Stimulated activated CD4-positive, alpha-beta T cell treated with anti-CD3 and anti-CD28 coated beads, Interleukin-12 subunit alpha, Interleukin-12 subunit beta, amount 100 ng/mL, for 48 hours (primary cell): ENCODE results near the gene HOXA7.

Experiments
- DNase-seq, 3 donors: peaks; one replicate each; pipeline ENCODE4 v3.0.0-alpha.2; 2020; ENCODE audit warnings: low read depth in 2 of 3, low spot score in 1 of 3

Gene HOXA7

DNA sequence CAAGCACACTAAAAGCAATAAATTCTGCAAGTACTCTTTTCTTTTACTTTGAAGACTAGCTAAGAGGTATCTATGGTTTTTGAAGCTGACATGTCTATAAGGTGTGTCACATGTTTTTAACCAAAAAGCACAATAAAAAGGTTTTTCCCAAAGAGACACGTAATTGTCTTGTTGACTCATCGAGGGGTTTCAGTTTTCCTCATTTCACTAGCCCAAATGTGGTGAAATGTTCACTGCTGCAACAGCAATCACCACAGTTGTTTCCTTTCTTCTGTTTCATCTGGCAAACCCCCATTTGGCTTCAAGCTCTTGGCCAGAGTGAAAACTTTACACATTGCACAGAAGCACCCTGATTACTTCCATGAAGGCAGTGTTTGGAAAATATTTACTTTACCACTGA is 22.1 kb downstream of the HOXA7 start:
- no peak for DNase-seq

DNA sequence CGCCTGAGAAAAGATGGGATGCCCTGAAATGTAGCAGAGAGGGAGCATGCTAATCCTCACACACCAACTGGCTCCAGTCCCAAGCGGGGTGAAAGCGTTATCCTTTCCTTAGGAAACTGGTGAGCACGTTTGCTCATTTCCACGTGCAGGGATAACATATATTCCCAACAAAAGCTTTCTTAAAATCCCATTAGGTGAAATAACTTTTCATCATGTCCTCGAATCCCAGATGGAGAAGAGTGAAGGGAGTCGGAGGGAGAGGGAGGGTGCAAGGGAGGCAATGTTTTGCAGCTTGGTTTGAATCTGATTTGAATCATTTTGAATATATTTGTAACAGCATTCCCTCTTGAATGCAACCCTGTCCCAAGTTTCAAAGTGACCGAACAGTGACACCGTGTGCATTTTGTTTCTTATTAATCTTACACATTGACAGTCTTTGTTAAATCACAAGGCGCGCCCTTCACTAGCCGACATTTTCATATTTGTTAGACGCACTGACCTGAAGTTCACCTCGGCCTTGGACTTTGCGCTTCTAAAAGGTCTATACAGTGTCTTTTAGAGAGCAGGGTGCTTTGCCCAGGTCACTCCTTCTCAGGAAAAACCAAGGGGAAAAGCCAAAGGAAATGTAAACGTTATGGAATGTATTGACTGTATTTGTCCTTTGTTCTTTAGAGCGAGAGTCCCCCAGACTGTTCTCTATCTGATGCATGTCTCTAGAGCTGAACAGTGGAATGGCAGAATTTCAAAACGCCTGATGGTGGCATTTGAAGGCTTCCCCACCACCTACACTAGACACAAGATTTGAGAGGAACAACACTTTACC is 22.9 kb downstream of the HOXA7 start:
- DNase-seq = no peak

DNA sequence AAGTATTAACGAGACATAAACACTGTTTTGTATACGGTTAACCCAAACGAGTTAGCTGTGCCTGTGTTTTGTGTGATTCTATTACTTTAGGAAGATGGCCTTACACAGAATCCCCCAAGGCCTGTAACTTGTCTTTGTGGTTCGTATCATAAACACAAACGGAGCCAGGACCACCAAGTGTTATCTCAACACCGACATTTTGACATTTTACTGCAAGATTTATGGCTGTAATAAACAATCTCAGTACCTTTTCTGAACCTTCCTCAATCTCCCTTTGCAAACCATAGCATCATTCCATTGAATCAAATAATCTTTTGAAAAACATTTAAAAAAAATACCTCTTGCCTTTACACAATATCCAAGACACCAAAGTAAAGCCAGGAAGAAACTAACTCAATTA is 23.5 kb downstream of the HOXA7 start:
- no peak for DNase-seq

DNA sequence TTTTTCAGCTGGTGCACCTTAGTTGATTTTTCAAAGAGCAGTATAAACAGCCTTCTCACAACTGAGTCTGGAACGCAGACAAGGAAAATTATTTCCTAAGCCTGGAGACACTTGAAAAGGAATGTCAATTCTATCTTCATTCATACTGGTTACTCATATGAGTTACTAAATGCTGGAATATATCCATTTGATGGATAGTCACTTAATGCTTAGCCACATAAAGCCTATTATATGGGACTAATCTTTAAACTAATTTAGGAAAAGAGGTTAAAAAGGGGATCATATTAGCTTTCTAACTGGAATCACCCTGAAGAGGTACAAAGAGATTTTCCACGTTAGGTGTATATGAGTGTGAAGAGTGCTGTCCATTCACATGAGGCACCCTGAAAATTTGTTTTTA is 24.3 kb downstream of the HOXA7 start:
- no peak for DNase-seq

DNA sequence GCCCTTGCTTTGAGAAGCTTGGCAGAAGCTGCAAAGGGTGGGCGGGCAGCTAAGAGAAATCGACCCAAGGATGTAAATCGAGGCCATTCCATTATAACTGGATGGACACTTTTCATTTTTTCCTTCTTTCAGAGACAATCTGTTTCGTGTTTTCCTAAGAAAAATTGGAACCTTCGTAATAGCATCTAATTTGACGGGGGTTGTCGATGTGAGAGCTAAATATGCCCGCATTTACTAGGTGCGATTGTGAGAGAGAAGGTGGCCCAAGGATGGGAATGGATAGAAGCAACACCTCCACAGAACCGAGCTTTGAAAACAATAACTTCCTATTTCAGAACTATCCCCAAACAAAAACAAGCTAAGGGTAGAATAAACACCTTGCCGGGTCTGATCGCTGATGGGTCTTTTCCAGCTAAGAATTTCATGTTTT is 25.1 kb downstream of the HOXA7 start:
- no peak for DNase-seq

DNA sequence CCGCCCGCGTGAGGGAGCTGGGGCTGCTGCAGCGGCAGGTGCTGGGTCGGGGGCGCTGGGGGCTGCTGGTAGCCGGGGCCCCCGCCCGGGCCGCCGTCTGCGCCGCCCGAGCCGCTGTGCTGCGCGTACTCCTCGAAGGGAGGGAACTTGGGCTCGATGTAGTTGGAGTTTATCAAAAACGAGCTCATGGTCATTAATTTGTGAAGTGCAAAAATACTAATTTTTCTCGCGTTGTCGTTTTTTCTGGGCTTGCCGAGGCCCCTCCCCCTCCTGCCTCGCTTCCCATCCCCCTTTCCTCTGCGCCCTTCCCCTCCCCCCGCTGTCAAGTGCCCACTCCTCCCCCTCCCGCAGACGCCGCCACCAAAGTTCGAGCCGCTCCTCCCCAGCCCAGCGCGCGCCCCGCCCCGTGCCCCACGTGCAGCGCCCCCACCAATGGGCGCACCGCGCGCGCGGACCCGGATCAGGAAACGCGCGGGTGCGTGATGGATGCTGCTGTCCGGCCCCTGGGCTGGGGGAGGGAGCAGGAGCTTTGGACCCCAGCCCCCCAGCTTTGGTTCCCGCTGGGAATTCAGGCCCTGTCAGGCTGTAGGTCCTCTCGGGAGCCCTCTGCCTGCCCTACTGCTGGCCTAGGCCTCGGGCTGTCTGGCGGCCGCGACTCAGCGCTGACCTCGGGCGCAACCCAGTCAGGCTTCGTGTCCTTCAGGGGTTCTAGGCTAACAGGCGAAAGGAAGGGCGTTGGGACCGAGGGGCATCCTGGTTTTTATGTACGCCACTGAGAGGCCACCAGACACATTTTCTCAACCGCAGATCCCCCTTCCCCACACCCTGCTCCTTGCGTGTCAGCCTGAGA is 25.7 kb downstream of the HOXA7 start, which contains the start of gene HOXA4:
Gene HOXA4 (minus strand): TSS at position 218 of the 850 bp plus-strand sequence. CDS start 24 bp downstream, at position 194.
- peak; percentile 26 to 71 (median 59) for DNase-seq

DNA sequence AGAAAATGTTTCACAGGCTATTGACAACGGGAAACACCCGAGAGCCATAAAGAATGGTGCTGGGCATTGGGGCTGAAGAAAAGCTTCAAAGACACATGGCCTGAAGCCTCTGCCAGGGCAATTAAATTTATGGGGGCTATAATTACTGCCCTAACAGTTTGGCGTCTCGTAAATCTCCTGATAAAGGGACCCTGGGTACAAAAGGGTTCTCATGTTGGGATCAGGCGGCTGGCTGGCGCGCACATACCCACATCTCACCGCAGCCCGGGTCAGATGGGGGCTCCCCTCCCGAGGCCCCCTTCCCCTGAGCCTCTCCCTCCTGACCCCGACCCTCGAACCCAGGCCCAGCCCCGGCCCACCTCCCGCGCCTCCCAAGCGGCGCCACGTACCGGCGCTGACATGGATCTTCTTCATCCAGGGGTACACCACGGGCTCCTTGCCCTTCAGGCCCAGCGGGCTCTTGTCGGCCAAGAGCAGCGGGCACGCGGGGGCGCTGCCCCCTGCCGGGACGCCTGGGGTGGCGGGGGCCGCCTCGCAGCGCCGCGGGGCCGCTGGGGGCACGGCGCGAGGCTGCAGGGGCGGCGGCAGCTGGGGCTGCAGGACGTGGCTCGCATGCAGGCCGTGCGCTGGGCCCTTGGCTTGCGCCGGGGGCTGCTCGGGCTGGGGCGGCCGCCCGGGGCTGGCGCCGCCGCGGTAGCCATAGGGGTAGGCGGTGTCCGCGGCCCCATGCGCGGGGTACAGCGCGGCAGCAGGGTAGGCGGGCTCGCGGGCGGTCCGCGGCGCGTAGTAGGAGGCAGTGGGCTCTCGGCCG is 26.5 kb downstream of the HOXA7 start:
- no peak for DNase-seq

DNA sequence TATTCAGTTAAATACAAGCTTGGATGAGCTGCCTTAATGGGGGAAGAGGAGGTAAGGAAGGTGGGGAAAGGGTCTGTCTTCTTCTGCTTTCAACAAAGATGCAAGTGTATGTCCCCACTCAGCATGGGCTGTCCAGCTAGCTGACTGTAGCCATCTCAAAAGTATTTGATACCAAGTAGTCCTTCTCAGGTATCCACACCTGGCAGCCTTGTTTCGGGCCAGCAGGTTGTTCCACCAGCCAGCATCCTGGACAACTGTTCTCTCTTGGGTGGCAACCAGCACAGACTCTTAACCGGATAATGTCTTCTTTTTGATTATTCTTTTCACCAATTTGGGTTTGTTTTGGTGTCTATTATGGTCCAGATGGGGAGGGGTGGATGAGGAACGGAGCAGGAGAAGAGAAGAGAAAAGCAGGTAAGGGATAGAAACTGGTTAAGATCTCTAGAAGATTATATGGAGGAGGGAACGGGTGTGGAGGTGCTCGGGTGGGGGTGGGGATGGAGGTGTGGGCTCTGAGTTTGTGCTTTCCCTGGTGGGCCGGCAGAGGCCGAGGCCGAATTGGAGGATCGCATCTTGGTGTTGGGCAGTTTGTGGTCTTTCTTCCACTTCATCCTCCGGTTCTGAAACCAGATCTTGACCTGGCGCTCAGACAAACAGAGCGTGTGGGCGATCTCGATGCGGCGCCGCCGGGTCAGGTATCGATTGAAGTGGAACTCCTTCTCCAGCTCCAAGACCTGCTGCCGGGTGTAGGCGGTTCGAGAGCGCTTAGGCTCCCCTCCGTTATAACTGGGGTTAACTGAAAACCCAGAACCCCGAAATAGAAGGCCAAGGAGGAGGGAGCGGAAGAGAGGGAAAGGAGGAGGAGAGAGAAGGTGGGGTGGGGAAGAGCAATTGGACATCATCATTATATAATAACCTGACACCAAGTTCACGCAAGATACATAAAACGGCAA is 27.4 kb downstream of the HOXA7 start:
- DNase-seq = no peak

DNA sequence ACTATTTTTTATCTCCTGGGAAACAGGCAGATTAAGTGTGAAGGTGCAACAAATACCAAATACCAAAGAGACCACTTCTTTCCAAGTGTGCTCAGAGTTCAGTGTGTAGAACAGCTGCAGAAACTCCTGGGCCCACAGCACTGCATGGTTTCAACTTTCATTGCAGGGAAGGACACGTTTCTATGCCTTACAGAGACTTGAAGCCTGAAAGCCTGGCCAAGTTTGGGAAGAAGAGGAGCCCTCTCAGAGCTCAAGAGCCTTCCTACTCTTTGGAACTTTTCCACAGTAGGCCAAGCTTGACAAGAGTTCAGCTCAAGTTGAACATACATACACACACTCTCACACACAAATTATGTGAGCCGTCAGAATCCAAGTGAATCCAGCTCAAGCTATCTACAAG is 28.4 kb downstream of the HOXA7 start:
- no peak for DNase-seq

DNA sequence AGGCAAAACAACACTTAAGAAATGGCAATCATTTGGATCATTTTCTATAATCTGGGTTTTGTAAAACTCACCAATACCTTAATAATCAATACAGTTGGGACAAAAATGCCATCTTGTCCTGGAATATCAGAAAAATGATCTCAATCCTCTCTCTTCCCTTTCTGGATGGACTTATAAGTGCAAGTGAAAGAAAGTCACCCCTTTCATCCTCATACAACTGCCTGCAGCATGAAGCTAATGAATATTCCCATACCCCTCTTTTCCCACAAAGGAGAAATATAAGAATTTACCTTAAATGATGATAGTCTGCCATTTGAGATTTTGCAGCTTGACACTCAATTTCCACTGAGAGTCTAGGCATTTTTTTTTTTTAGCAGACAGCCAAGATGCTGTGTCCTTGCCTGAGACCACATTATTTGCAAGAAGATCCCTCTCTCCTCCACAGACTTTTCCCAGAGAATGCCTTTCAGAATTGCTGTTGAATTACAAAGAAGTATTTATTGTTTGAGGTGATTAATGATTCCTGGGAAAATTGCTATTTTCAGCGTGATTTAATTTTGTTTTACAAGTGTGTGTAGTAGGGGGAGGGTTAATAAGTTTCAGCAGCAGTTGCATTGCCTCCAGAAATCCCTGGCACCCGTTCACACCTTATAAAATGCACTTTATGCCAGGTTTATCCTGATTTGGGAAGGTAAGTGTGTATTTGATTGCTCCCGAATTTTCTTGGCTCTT is 29.7 kb downstream of the HOXA7 start:
- DNase-seq = no peak

DNA sequence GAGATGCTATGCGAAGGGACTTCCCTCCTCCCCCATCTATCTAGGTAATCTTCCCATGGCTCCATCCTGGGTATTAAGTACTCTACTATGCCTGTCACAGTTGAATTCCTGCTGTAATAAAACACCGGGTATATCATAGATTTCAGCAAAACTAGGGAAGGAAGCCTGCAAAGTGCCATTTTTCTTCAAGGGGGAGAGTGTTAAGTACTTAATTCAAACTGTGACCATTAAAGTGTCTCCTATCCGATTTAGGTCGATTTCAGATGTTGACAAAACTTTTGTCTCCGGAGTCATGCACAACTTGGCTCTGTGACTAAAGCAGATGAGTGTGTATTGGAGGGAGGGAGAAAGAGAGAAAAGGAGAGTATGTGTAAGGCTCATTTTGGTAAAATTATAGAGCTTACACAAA is 30.5 kb downstream of the HOXA7 start:
- no peak for DNase-seq

DNA sequence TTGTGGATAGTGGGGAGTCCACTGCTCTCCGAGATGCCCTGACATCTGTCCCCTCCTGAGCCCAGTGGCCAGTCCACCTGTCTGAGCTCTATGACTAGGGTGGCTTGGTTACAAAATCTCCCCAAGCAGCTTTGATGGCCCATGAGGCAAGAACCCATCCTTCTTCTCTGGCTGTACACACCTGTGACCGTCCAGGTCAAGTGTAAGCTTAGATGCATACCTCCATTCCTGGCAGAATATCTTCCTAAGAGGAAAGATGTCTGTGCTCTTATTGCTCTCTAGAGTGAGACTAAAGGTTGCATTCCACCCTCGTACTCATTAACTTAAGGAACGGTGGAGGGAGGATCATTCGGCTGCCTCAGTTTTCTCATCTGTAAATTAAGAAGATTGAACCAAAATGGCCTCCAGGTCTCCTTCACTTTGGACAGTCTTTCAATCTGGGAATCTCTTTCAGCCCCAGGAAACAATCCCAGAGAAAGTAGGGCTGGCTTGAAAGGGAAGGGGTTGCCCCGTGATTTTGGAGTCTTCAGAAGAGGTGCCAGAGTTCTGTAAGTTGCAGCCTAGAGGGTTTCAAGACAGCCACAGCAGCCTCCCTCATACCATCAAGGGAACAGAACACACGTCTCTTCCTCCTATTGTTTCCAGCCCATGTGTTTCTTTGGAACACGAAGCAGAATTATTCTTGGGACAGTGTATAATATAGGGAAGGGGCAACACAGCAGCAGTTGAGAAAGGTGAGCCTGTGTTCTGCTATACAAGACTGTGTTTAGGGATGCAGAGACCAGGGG is 31.4 kb downstream of the HOXA7 start:
- no peak for DNase-seq

DNA sequence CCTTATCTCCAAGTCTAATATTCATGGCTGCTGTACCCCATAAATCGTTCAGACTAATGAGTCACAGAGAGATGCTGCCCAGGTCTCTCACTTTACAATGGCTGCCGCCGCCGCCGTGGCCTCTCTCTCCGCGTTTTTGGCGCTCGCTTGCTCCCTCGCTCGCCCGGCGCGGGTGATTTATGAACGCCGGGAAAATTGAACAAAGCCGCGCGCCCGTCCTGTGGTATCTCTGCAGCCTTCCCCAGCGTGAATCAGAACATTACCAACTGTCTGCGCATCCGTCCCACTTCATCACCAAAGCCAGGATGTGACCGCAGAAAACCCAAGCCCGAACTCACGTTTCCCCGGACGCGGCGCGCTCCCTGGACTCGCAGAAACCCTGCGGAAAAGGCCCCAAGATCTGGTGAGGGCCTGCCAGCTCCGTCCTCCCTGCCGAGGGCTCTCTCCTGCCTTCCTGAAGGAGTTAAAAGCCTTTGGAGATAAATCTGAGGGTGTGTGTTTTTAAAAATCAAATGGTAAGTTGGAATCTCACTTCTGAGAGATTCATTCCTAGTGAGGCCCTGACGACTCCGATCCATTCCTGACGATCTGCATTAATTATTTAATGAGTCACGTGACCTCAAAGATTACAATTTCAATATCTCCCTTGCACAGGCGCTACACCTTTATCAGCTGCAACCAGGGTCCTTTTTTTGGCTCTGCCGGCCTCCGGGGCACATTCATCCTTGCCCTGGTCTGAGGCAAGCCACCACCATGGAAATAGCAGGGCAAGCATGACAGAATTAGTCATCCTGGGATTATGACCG is 32.2 kb downstream of the HOXA7 start:
- no peak for DNase-seq

DNA sequence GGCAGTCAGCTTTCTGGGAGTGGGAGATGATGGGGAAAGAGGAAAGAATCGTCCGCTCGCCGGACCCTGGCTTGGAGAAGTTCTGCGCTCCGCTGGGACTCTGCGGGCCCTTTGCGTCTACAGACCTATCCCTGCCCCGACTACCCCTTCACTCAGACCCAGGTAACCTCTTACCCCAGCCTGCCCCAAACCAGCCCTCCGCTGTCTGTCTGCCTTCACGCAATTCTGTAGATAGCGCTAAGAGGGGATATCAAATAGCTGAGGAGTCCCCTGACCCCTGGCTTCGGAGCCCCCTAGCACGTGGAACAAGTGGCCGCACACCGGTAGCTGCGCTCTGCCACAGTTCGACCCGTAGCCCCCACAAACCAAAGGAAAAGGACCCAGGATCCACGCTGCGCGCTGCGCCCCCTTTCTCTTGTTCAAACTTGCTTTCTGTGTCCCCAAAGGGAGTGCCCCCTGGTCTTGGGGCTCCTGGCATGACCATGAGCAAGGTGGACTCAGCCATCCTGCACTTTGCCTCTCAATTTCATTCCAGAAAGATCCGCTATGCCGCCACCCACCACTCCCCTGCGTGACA is 32.9 kb downstream of the HOXA7 start:
- no peak for DNase-seq

DNA sequence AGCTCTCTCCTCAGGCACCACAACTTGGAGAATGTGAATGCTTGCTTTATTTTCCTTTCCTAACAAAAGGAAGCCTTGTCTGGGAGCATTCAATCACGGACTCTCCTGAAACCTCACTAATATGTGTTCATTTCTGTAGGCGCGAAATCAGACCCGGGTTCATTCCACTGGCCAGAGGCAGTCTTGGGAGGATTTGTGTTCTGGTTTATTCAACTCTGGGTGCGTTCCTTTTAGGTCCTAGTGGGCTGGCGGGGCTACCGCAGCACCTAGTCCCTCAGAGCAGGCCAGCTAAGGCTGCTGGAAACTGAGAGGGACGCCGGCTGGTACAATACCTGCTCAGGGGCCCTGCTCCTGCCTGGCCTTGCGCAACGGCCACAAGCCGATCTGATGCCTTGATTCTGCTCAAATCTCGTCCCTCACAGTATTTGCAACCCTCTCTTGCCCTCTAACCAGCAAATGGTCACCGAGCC is 33.4 kb downstream of the HOXA7 start:
- no peak for DNase-seq

DNA sequence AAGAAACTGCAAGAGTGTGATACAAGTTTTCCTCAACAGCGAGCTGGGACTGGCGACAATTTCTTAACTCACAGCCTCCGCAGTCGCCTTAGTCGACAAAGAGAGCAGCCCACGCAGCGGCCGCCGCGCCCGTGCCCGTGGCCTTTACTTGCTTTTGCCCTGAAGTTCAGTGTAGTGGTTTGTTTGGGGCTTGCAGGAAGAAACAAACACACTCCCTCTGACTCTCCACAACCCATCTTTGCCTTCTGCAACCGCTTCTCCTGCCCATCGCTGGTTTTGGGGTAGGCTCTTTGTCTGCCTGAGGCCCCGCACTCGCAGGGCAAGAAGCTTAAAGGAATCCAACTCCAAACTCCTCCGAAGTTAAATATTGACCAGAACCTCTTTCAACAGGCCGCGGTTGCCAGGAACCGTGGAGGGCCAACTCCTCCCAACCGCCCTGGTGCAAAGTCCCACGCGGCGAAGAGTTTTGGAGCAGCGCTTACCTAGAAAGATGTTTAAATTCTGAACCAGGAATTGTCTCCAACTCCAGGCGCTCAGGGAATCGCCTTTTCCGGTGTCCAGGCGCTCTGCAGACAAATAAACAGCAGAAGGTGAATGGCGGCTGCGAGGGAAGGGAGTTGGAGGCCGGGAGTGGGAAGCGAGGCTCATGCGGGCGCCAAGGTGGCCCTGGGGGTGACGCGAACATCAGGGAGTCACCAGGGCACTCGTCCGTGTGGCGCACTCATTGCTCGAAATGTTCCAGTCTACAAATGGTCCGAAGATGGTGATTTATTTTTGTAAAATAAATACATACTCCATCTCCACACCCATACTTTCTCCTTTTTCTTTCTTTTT is 34.2 kb downstream of the HOXA7 start:
- DNase-seq = no peak

DNA sequence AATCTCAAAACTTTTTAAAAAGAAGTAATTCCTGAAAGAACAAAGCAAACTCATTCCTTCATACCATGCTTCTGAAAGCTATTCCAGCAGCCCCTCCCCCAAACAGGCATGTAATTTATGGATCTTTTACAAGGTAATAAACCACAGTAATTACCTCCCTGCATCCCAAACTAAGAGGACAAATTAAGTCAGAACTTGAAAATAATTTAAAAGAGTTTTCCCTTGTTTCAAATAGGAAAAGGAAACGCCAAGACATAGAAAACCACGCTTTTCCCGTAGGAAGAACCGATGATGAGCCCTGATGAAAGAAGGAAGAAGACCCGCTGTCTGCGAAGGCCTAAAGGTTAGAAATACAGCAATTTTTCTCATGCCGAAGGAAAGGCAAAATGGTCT is 34.8 kb downstream of the HOXA7 start:
- no peak for DNase-seq
